Breast epithelium (tissue), 4 donors: Measurements from ENCODE around the gene TUBGCP2. TPM values are rescaled to one million over a fixed set of nuclear protein-coding genes. Genes with fewer than 3 reads are reported as not detected.

Source experiments
- DNase-seq, 2 donors: peaks; one replicate each; pipeline ENCODE4 v3.0.0-alpha.2; 2019; ENCODE audit warnings: low spot score in 2 of 2
- H3K27ac ChIP-seq, 2 donors: fragments of 200-600 bp; sonication (generic) in 1 of 2; one replicate each; pipeline ENCODE4 v1.5.1; 2016 to 2019; ENCODE audit warnings: mild to moderate bottlenecking in 1 of 2
- H3K27me3 ChIP-seq, 2 donors: fragments of 200-600 bp; sonication (generic) in 1 of 2; one replicate each; pipeline versions ENCODE4 v1.5.1 to v1.6.0; 2017 to 2019; ENCODE audit warnings: control low read depth in 1 of 2, mild to moderate bottlenecking in 1 of 2
- H3K36me3 ChIP-seq: fragments of 200-600 bp; one replicate; pipeline ENCODE4 v1.5.1; 2019
- H3K4me1 ChIP-seq, 2 donors: fragments of 200-600 bp; sonication (generic); one replicate each; pipeline ENCODE4 v1.5.1; 2016 to 2019; ENCODE audit warnings: control low read depth in 1 of 2
- H3K4me3 ChIP-seq, 3 donors: fragments of 200-600 bp; sonication (generic); 1 replicate in 2 of 3; 2 replicates in 1 of 3; pipeline ENCODE4 v1.5.1; 2016 to 2019; ENCODE audit warnings: mild to moderate bottlenecking in 3 of 3, moderate library complexity in 2 of 3
- H3K9me3 ChIP-seq, 2 donors: fragments of 200-600 bp; sonication (generic) in 1 of 2; one replicate each; pipeline ENCODE4 v1.5.1; 2016 to 2019; ENCODE audit warnings: control low read depth in 1 of 2
- CTCF ChIP-seq, 3 donors: fragments of 450-650 bp; IDR thresholded peaks; one replicate each; pipeline ENCODE4 v1.5.1; 2016 to 2017; ENCODE audit warnings: antibody characterized with exemption in 3 of 3, mild to moderate bottlenecking in 3 of 3, moderate library complexity in 3 of 3
- POLR2A ChIP-seq: fragments of 450-650 bp; IDR thresholded peaks from one replicate; pipeline ENCODE4 v1.6.1; 2016; ENCODE audit warnings: antibody characterized with exemption, mild to moderate bottlenecking, moderate library complexity
- POLR2AphosphoS5 ChIP-seq, 3 donors: sonication (generic); formaldehyde crosslinking; IDR thresholded peaks; one replicate each; pipeline ENCODE4 v1.6.1; 2017; ENCODE audit warnings: antibody characterized with exemption in 3 of 3
- intact Hi-C: fragments of 100-400 bp; cut with DNase I; formaldehyde crosslinking; loops from one replicate; pipeline ENCODE4 v1.15.1; 2023; ENCODE audit warnings: low total_unique reads
- total RNA-seq, 3 donors: library from RNA; depleted of rRNA; stranded (reverse); fragments of >200 nt; gene quantifications; one replicate each; pipeline ENCODE4 v1.1.0, GENCODE V29; 2016

TUBGCP2 gene
- total RNA-seq, 3 donors from 2014 or later: 33.6 to 40.0 (median 39.5) TPM

GRCh38 chr10:133239990-133240389, 68.7 kb downstream of the TUBGCP2 start:
- Histone ChIP-seq H3K27ac (no peak overlapping the region), H3K36me3 (no peaks in the 10 kb centered on the region), H3K4me3 (no peak overlapping the region), H3K9me3 (no peaks in the 10 kb centered on the region), H3K4me1 (peaks cover 0 to 4% of the 10 kb centered on the region in 2 donors), H3K27me3 (peaks cover 18 to 97% of the 10 kb centered on the region in 2 donors)
- no peak for TF ChIP-seq CTCF (IDR thresholded peaks at IDR 0.05)
- no peak for TF ChIP-seq POLR2A
- no peak for TF ChIP-seq POLR2AphosphoS5 (IDR thresholded peaks at IDR 0.05)
- intact Hi-C loops: no loop called here
- DNase-seq: no peak

GRCh38 chr10:133238466-133238804, 70.2 kb downstream of the TUBGCP2 start:
- DNase-seq: no peak
- Histone ChIP-seq H3K9me3 (no peaks in the 10 kb centered on the region), H3K27ac (no peak overlapping the region), H3K36me3 (no peaks in the 10 kb centered on the region), H3K27me3 (peaks cover 18 to 95% of the 10 kb centered on the region in 2 donors), H3K4me3 (no peak overlapping the region), H3K4me1 (peaks cover 0 to 4% of the 10 kb centered on the region in 2 donors)
- TF ChIP-seq CTCF (IDR thresholded peaks at IDR 0.05) (no peak), POLR2A (no peak), POLR2AphosphoS5 (IDR thresholded peaks at IDR 0.05) (no peak)
- intact Hi-C loops: no loop called here

- intact Hi-C loops: no loop called here
- DNase-seq: no peak
- peaks cover 0 to 4% of the 10 kb centered on the region in 2 donors for H3K4me1 ChIP-seq
- TF ChIP-seq POLR2A: no peak
- no peak for TF ChIP-seq POLR2AphosphoS5 (IDR thresholded peaks at IDR 0.05)
- no peak for TF ChIP-seq CTCF (IDR thresholded peaks at IDR 0.05)
- H3K27me3 ChIP-seq: peaks cover 18 to 95% of the 10 kb centered on the region in 2 donors
- H3K9me3 ChIP-seq: no peaks in the 10 kb centered on the region
- H3K36me3 ChIP-seq: no peaks in the 10 kb centered on the region
- H3K27ac ChIP-seq: no peak within 1 kb of the TSS
- H3K4me3 ChIP-seq: peak within 1 kb of the TSS; percentile 13 to 53 (median 34)
Measured at GRCh38 chr10:133237588-133238465, 70.8 kb downstream of the TUBGCP2 start, which contains the start of gene VENTX. Gene VENTX, plus strand, starts transcription at chr10:133237855. Its CDS starts 60 bp downstream, at chr10:133237915.

DNA sequence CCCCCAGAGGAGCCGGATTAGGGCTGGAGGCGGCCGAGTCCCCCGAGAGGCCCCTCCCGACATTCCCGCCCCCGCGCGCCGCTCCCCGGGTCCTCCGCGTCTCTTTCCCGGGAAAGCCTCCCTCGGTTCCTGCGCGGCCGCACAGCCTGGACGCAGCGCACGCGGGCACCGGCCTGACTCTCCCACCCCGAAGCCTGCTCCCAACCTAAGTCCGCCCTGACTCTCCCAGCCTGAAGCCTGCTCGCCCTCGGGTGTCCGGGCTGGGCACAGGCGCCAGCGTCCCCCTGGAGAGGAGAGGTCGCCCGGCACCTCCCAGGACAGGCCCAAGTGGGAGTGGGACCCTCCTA, 71.5 kb downstream of the TUBGCP2 start:
- Histone ChIP-seq H3K27ac (no peak overlapping the region), H3K36me3 (no peaks in the 10 kb centered on the region), H3K27me3 (peaks cover 18 to 95% of the 10 kb centered on the region in 2 donors), H3K4me1 (peaks cover 0 to 4% of the 10 kb centered on the region in 2 donors), H3K4me3 (peak overlapping the region; percentile 13 to 53 (median 34)), H3K9me3 (no peaks in the 10 kb centered on the region)
- TF ChIP-seq POLR2AphosphoS5 (IDR thresholded peaks at IDR 0.05): no peak
- intact Hi-C loops: no loop called here
- DNase-seq: no peak

GRCh38 chr10:133236401-133237240, 72.1 kb downstream of the TUBGCP2 start:
- Histone ChIP-seq H3K4me3 (peak overlapping the region; percentile 13 to 53 (median 34)), H3K36me3 (no peaks in the 10 kb centered on the region), H3K27me3 (peaks cover 18 to 95% of the 10 kb centered on the region in 2 donors), H3K4me1 (peaks cover 0 to 4% of the 10 kb centered on the region in 2 donors), H3K9me3 (no peaks in the 10 kb centered on the region), H3K27ac (no peak overlapping the region)
- no peak for TF ChIP-seq POLR2A
- TF ChIP-seq POLR2AphosphoS5 (IDR thresholded peaks at IDR 0.05): no peak
- TF ChIP-seq CTCF (IDR thresholded peaks at IDR 0.05): no peak
- intact Hi-C loops: no loop called here
- no peak for DNase-seq
